ENCODE results near the gene UBE2I.

The UBE2I gene

DNA sequence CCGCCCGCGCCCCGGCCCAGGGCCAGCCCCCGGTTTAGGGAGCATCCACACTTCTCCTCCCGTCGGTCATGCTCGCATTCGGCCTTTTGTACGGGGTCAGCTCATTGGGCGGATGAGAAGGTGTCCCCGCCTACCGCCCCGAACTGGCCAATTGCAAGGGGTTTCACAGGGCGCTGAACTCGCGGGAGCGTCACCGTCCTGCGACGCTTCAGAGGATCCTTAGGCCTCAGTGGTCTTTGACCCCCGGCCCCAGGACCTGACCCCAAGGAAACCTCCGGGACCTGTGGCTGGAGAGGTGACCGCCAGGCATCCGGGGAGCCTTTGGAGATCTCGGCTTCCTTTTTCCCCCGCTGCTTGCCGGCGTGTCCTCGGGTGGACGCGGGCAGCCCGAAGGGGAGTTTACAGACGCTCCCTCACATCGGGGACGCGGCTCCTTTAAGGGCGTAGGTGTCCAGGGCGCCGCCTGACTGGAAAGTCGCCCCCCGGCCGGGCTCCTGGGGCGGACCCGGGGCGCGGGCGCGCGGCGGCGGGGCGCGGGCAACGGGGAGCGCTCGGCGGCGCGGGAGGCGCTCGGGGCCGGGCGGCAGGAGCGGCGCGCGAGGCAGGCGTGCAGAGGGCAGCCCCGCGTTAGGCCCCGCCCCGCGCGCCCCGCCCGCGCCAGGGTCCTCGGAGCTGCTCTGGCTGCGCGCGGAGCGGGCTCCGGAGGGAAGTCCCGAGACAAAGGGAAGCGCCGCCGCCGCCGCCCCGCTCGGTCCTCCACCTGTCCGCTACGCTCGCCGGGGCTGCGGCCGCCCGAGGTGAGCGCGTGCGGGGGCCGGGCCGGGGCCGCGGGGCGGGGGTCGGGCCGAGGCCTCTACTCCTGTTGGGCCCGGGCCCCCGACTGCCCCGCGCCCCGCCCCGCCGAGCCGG lies at the start of gene UBE2I:
Gene UBE2I (plus strand): TSS at position 660 of the 909 bp plus-strand sequence. CDS start 4,395 bp downstream, outside the sequence.
- H3K4me3 ChIP-seq (ENCODE audit: low read depth, low read length): peak within 1 kb of the TSS; percentile 93
- TF ChIP-seq, protein P1, sequence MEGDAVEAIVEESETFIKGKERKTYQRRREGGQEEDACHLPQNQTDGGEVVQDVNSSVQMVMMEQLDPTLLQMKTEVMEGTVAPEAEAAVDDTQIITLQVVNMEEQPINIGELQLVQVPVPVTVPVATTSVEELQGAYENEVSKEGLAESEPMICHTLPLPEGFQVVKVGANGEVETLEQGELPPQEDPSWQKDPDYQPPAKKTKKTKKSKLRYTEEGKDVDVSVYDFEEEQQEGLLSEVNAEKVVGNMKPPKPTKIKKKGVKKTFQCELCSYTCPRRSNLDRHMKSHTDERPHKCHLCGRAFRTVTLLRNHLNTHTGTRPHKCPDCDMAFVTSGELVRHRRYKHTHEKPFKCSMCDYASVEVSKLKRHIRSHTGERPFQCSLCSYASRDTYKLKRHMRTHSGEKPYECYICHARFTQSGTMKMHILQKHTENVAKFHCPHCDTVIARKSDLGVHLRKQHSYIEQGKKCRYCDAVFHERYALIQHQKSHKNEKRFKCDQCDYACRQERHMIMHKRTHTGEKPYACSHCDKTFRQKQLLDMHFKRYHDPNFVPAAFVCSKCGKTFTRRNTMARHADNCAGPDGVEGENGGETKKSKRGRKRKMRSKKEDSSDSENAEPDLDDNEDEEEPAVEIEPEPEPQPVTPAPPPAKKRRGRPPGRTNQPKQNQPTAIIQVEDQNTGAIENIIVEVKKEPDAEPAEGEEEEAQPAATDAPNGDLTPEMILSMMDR (IDR thresholded peaks at IDR 0.05; ENCODE audit: insufficient read depth, low read depth, low read length, missing control alignments): no peak
- peak; percentile 99 for DNase-seq (ENCODE audit: low read depth)

DNA sequence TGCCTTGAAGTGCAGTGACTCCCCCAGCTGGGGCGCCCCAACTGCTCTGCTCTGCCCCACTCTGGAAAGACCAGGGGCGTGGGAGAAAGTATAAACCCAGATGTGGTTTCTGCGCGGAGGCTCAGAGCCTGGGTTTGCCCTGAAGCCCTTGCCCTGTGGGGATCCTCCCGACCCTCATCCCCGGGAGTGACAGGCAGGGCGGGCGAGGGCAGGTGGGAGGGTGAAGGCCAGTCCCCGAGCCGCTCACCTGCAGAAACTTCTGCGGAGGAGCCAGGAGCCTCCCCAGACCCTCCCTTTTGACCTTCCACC lies 49.7 kb upstream of the UBE2I start:
- TF ChIP-seq, protein P1 (IDR thresholded peaks at IDR 0.05; ENCODE audit: insufficient read depth, low read depth, low read length, missing control alignments): no peak
- no peak for DNase-seq (ENCODE audit: low read depth)
- H3K4me3 ChIP-seq (ENCODE audit: low read depth, low read length): no peak overlapping the region

DNA sequence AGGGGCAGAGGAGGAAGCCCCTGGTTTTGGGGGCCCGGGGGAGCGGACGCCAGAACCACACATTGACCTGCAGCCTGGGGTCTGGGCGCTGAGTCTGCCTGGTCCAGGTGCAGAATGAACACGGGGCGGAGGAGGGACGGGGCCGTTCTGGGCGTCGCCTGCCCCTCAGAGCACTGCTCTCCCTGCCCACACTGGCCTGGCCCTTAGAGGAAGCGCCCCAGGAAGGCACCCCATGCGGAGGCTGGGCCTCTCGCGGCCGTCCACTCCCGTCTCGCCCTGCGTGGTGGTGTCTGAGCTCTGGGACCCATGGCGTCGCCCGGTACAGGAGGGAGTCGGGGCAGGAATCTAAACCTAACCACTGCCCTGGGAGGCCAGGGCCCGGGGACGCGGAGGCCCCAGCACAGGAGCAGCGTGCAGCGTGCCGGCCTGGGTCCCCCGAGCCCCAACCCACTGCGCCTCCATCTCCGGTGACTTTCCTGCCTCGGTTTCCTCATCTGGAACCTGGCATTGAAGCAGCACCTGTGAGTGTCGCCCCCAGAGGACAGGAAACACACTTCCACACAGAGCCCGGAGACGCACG lies 49.2 kb upstream of the UBE2I start:
- TF ChIP-seq, protein P1 (IDR thresholded peaks at IDR 0.05; ENCODE audit: insufficient read depth, low read depth, low read length, missing control alignments): no peak
- no peak for DNase-seq (ENCODE audit: low read depth)
- no peak overlapping the region for H3K4me3 ChIP-seq (ENCODE audit: low read depth, low read length)

DNA sequence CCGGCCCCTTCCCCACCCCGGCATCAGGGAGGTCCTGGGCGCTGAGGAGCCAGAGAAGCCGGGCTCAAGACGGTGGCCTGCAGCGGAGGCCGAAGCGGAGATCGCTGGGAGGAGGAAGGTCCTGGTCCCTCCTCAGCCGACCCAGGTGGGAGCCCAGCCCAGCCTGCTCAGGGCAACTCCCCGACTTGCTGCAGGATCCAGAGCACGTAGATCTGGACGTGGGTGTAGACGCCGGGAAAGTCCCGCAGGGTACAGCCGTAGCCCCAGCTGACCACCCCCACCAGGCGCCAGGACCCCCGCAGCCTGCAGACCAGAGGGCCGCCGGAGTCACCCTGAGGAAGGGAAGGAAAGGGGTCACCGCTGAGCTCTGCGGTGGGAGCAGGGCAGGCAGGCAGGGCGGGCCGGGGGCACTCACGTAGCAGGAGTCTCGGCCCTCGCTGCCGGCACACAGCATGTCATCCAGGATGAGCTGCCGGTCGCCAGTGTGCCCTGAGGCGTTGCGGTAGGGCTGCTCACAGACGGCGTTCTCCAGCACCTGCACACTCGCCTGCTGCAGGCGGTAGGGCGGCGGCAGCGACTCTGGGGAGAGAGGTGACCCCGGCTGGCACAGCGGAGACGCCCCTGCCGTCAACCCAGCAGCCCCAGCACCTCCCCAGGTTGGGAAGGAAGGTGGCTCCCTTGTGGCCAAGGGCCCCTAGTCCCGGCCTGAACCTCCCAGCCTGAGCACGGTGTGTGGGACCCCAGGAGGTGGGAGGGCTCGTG lies 48.1 kb upstream of the UBE2I start:
- no peak for DNase-seq (ENCODE audit: low read depth)
- H3K4me3 ChIP-seq (ENCODE audit: low read depth, low read length): no peak overlapping the region
- TF ChIP-seq, protein P1 (IDR thresholded peaks at IDR 0.05; ENCODE audit: insufficient read depth, low read depth, low read length, missing control alignments): no peak

DNA sequence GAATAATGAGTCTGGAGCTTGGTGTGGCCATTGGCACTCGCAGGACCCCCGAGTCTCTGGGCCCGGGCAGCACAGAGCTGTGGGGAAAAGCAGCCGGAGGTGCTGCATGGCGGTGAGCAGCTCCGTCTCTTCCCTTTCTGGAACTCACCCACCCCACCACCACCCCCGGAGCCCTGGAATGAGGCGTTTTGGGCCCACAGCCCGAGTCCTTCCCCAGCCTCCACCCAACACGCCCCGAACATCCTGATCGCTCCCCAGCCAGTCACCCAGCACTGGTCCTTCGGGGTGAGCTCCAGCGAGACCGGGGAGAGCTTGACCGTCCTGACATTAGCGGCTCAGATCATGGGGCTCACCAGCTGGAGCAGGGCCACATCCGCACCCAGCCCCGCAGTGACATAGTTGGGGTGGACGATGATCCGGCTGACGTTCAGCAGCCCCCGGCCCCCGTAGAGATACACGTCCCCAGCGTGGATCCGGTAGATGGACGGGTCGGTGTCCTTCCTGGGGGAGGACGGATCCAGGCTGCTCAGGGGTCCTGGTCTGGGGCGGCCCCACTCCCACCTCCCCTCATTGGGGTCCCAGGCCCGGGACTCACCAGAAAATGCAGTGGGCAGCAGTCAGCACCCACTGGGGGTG lies 47.1 kb upstream of the UBE2I start:
- no peak overlapping the region for H3K4me3 ChIP-seq (ENCODE audit: low read depth, low read length)
- DNase-seq (ENCODE audit: low read depth): no peak
- TF ChIP-seq, protein P1 (IDR thresholded peaks at IDR 0.05; ENCODE audit: insufficient read depth, low read depth, low read length, missing control alignments): no peak

DNA sequence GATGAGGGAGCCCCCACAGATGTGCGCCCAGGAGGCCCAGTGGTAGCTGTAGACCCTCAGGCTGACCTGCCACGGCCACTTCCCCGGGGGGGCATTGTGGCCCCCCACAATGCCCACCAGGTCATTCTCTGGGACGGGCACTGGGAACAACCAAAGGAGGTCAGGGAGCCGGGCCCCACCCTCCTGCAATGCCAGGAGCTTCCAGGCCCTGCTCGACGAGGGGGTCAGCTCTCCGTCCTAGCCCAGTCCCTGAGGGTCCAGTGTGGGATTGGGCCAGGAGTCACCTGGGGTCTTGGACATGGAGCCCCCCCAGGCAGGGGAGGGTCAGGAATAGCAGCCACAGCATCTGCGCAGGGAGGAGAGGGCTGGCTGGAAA lies 46.6 kb upstream of the UBE2I start:
- TF ChIP-seq, protein P1 (IDR thresholded peaks at IDR 0.05; ENCODE audit: insufficient read depth, low read depth, low read length, missing control alignments): no peak
- H3K4me3 ChIP-seq (ENCODE audit: low read depth, low read length): no peak overlapping the region
- no peak for DNase-seq (ENCODE audit: low read depth)

Measured in GM12865 (cell line).